ENCODE results near the gene EEIG1.

Gene EEIG1

GRCh38 chr9:128001151-128001778 lies 20.5 kb upstream of the EEIG1 start:
- DNase-seq (ENCODE audit: low spot score), result no peak

- no peak for DNase-seq (ENCODE audit: low spot score)
Observed at GRCh38 chr9:127999461-127999860, 18.7 kb upstream of the EEIG1 start.

GRCh38 chr9:127993721-127994120 lies 12.9 kb upstream of the EEIG1 start:
- DNase-seq (ENCODE audit: low spot score), result no peak

GRCh38 chr9:127991757-127992274 lies 11.0 kb upstream of the EEIG1 start:
- no peak for DNase-seq (ENCODE audit: low spot score)

- DNase-seq (ENCODE audit: low spot score), result peak; percentile 62
Observed at GRCh38 chr9:127991017-127991756, 10.4 kb upstream of the EEIG1 start.

- no peak for DNase-seq (ENCODE audit: low spot score)
Observed at GRCh38 chr9:127990554-127990953, 9.8 kb upstream of the EEIG1 start.

GRCh38 chr9:127989094-127989493 lies 8.3 kb upstream of the EEIG1 start:
- DNase-seq (ENCODE audit: low spot score), result no peak

- no peak for DNase-seq (ENCODE audit: low spot score)
Observed at GRCh38 chr9:127987103-127987614, 6.4 kb upstream of the EEIG1 start.

- no peak for DNase-seq (ENCODE audit: low spot score)
Observed at GRCh38 chr9:127985011-127985410, 4.2 kb upstream of the EEIG1 start.

GRCh38 chr9:127983847-127984289 lies 3.1 kb upstream of the EEIG1 start:
- DNase-seq (ENCODE audit: low spot score), result no peak

- no peak for DNase-seq (ENCODE audit: low spot score)
Observed at GRCh38 chr9:127982912-127983311, 2.1 kb upstream of the EEIG1 start.

- no peak for DNase-seq (ENCODE audit: low spot score)
Observed at GRCh38 chr9:127981559-127982121, 851 bp upstream of the EEIG1 start.

- DNase-seq (ENCODE audit: low spot score), result no peak
Observed at GRCh38 chr9:127980060-127980705, 606 bp downstream of the EEIG1 start.

GRCh38 chr9:127979333-127980059 lies 1.3 kb downstream of the EEIG1 start:
- peak; percentile 66 for DNase-seq (ENCODE audit: low spot score)

- no peak for DNase-seq (ENCODE audit: low spot score)
Observed at GRCh38 chr9:127979015-127979332, 1.8 kb downstream of the EEIG1 start.

- DNase-seq (ENCODE audit: low spot score), result peak; percentile 51
Observed at GRCh38 chr9:127977884-127978647, 2.7 kb downstream of the EEIG1 start.

- DNase-seq (ENCODE audit: low spot score), result no peak
Observed at GRCh38 chr9:127977009-127977883, 3.5 kb downstream of the EEIG1 start.

- no peak for DNase-seq (ENCODE audit: low spot score)
Observed at GRCh38 chr9:127976498-127976897, 4.3 kb downstream of the EEIG1 start.

- DNase-seq (ENCODE audit: low spot score), result no peak
Observed at GRCh38 chr9:127975376-127976315, 5.1 kb downstream of the EEIG1 start.

All from HuH-7.5 (cell line).